Nephron progenitor cell (in vitro differentiated cells): Measurements from ENCODE around the gene HSD11B2.

Experiments
- DNase-seq: peaks from one replicate; pipeline ENCODE4 v3.0.0; 2021
- H3K27ac Mint-ChIP-seq: 2 replicates; pipeline ENCODE4 v1.8.0; 2021; ENCODE audit warnings: mild to moderate bottlenecking, moderate library complexity, mixed read lengths
- H3K27me3 Mint-ChIP-seq: 2 replicates; pipeline ENCODE4 v1.8.0; 2021; ENCODE audit warnings: mild to moderate bottlenecking, low read depth, mixed read lengths; ENCODE audit not compliant: poor library complexity
- H3K36me3 Mint-ChIP-seq: 2 replicates; pipeline ENCODE4 v1.8.0; 2021; ENCODE audit warnings: low read depth, mixed read lengths
- H3K4me1 Mint-ChIP-seq: 2 replicates; pipeline ENCODE4 v1.8.0; 2021; ENCODE audit warnings: mixed read lengths
- H3K4me3 Mint-ChIP-seq: 2 replicates; pipeline ENCODE4 v1.8.0; 2021; ENCODE audit warnings: mild to moderate bottlenecking, moderate library complexity, mixed read lengths
- H3K9me3 Mint-ChIP-seq: 2 replicates; pipeline ENCODE4 v1.8.0; 2021; ENCODE audit warnings: mild to moderate bottlenecking, moderate library complexity, mixed read lengths
- CTCF ChIP-seq: fragments of 200-600 bp; sonication (generic); IDR thresholded peaks from 2 replicates; pipeline ENCODE4 v1.5.0; 2021; ENCODE audit warnings: antibody characterized with exemption

The HSD11B2 gene

GRCh38 chr16:67461600-67462278 lies 30.8 kb downstream of the HSD11B2 start:
- Mint-ChIP-seq H3K27me3 (peaks cover 5% of the 10 kb centered on the region), H3K9me3 (no peaks in the 10 kb centered on the region), H3K36me3 (no peaks in the 10 kb centered on the region), H3K27ac (no peak overlapping the region), H3K4me3 (no peak overlapping the region), H3K4me1 (peaks cover 56% of the 10 kb centered on the region)
- no peak for TF ChIP-seq CTCF
- DNase-seq: no peak

- Mint-ChIP-seq H3K4me1 (peaks cover 54% of the 10 kb centered on the region), H3K36me3 (no peaks in the 10 kb centered on the region), H3K27ac (no peak overlapping the region), H3K4me3 (no peak overlapping the region), H3K27me3 (peaks cover 2% of the 10 kb centered on the region), H3K9me3 (no peaks in the 10 kb centered on the region)
- no peak for TF ChIP-seq CTCF
- no peak for DNase-seq
These were observed 31.3 kb downstream of the HSD11B2 start for GRCh38 chr16:67462279-67462655.

GRCh38 chr16:67463059-67463458 lies 32.1 kb downstream of the HSD11B2 start:
- Mint-ChIP-seq H3K9me3 (no peaks in the 10 kb centered on the region), H3K4me1 (peaks cover 46% of the 10 kb centered on the region), H3K27ac (no peak overlapping the region), H3K27me3 (peaks cover 2% of the 10 kb centered on the region), H3K36me3 (no peaks in the 10 kb centered on the region), H3K4me3 (no peak overlapping the region)
- no peak for DNase-seq
- TF ChIP-seq CTCF: no peak

- TF ChIP-seq CTCF: no peak
- H3K36me3 Mint-ChIP-seq: no peaks in the 10 kb centered on the region
- no peaks in the 10 kb centered on the region for H3K9me3 Mint-ChIP-seq
- H3K4me3 Mint-ChIP-seq: no peak overlapping the region
- DNase-seq: no peak
- peaks cover 40% of the 10 kb centered on the region for H3K4me1 Mint-ChIP-seq
- peaks cover 2% of the 10 kb centered on the region for H3K27me3 Mint-ChIP-seq
- H3K27ac Mint-ChIP-seq: no peak overlapping the region
These were observed 32.8 kb downstream of the HSD11B2 start for GRCh38 chr16:67463691-67464090.

GRCh38 chr16:67464565-67464964 lies 33.6 kb downstream of the HSD11B2 start:
- Mint-ChIP-seq H3K36me3 (no peaks in the 10 kb centered on the region), H3K27ac (no peak overlapping the region), H3K4me3 (no peak overlapping the region), H3K9me3 (no peaks in the 10 kb centered on the region), H3K4me1 (peaks cover 31% of the 10 kb centered on the region), H3K27me3 (peaks cover 2% of the 10 kb centered on the region)
- no peak for TF ChIP-seq CTCF
- DNase-seq: no peak

GRCh38 chr16:67466581-67466980 lies 35.7 kb downstream of the HSD11B2 start:
- Mint-ChIP-seq H3K27ac (no peak overlapping the region), H3K4me3 (no peak overlapping the region), H3K9me3 (no peaks in the 10 kb centered on the region), H3K27me3 (peaks cover 2% of the 10 kb centered on the region), H3K4me1 (peaks cover 23% of the 10 kb centered on the region), H3K36me3 (no peaks in the 10 kb centered on the region)
- TF ChIP-seq CTCF: no peak
- DNase-seq: no peak
